Neuronal stem cell (in vitro differentiated cells): ENCODE data around the gene CERCAM.
A peak's percentile ranks its signal among the peaks of the same experiment; 100 is the strongest.

ENCODE experiments used
- DNase-seq: peaks from one replicate; pipeline ENCODE4 v3.0.0-alpha.2; 2013; ENCODE audit warnings: low spot score
- H2AFZ ChIP-seq: one replicate; pipeline ENCODE4 v1.6.1; 2013; ENCODE audit warnings: mild to moderate bottlenecking, low read length, inconsistent platforms
- H2AK5ac ChIP-seq: 2 replicates; pipeline ENCODE4 v1.6.1; 2013; ENCODE audit warnings: low read depth, mild to moderate bottlenecking, inconsistent platforms, low read length, moderate library complexity, mixed read lengths
- H2BK120ac ChIP-seq: 2 replicates; pipeline ENCODE4 v1.6.1; 2013; ENCODE audit warnings: low read depth, mild to moderate bottlenecking, inconsistent platforms, low read length, moderate library complexity, mixed read lengths
- H2BK12ac ChIP-seq: one replicate; pipeline ENCODE4 v1.6.1; 2013; ENCODE audit warnings: low read length, inconsistent platforms
- H2BK15ac ChIP-seq: 2 replicates; pipeline ENCODE4 v1.6.1; 2013; ENCODE audit warnings: mild to moderate bottlenecking, low read length, inconsistent platforms, mixed read lengths
- H2BK5ac ChIP-seq: one replicate; pipeline ENCODE4 v1.6.1; 2013; ENCODE audit warnings: inconsistent platforms, mild to moderate bottlenecking, low read length, moderate library complexity
- H3K14ac ChIP-seq: one replicate; pipeline ENCODE4 v1.6.1; 2013; ENCODE audit warnings: low read length, inconsistent platforms
- H3K18ac ChIP-seq: 2 replicates; pipeline ENCODE4 v1.6.1; 2013; ENCODE audit warnings: low read length, inconsistent platforms
- H3K23ac ChIP-seq: 2 replicates; pipeline ENCODE4 v1.6.1; 2013; ENCODE audit warnings: low read depth, mild to moderate bottlenecking, mixed read lengths, low read length, inconsistent platforms; ENCODE audit not compliant: poor library complexity
- H3K27ac ChIP-seq: replicated peaks from 3 replicates; pipeline ENCODE4 v1.5.1; 2013; ENCODE audit warnings: low read length, inconsistent platforms
- H3K27me3 ChIP-seq, 3 experiments: 2 replicates each; pipeline ENCODE4 v1.6.1; 2013; ENCODE audit warnings: low read length in 3 of 3, mild to moderate bottlenecking in 2 of 3, inconsistent platforms in 1 of 3, low read depth in 1 of 3, mixed read lengths in 1 of 3, moderate library complexity in 1 of 3; ENCODE audit not compliant: control insufficient read depth in 3 of 3, insufficient read depth in 3 of 3
- H3K36me3 ChIP-seq, 2 donors: replicated peaks in 1 of 2; 2 replicates each; pipeline ENCODE4 v1.6.1; 2013; ENCODE audit warnings: low read length in 2 of 2; ENCODE audit not compliant: control insufficient read depth in 2 of 2, insufficient read depth in 2 of 2
- H3K4ac ChIP-seq: 2 replicates; pipeline ENCODE4 v1.6.1; 2013; ENCODE audit warnings: inconsistent platforms, mild to moderate bottlenecking, low read length, moderate library complexity
- H3K4me1 ChIP-seq, 2 donors: 1 replicate in 1 of 2; 2 replicates in 1 of 2; pipeline ENCODE4 v1.6.1; 2013; ENCODE audit warnings: low read length in 2 of 2, low read depth in 1 of 2; ENCODE audit not compliant: control insufficient read depth in 2 of 2, insufficient read depth in 1 of 2
- H3K4me2 ChIP-seq: one replicate; pipeline ENCODE4 v1.6.1; 2013; ENCODE audit warnings: mild to moderate bottlenecking, low read length, inconsistent platforms; ENCODE audit not compliant: insufficient read depth, poor library complexity, severe bottlenecking
- H3K4me3 ChIP-seq, 2 donors: 2 replicates each; pipeline ENCODE4 v1.5.1; 2013; ENCODE audit warnings: low read length in 2 of 2, mild to moderate bottlenecking in 2 of 2, inconsistent platforms in 1 of 2, moderate library complexity in 1 of 2
- H3K79me1 ChIP-seq: one replicate; pipeline ENCODE4 v1.6.1; 2013; ENCODE audit warnings: low read depth, mild to moderate bottlenecking, inconsistent platforms, low read length, moderate library complexity
- H3K9ac ChIP-seq: one replicate; pipeline ENCODE4 v1.6.1; 2013; ENCODE audit warnings: mild to moderate bottlenecking, low read depth, low read length, inconsistent platforms; ENCODE audit not compliant: poor library complexity
- H3K9me3 ChIP-seq, 2 donors: replicated peaks in 1 of 2; 2 replicates each; pipeline versions ENCODE3 to v1.6.1; 2013; ENCODE audit warnings: low read length in 2 of 2, mild to moderate bottlenecking in 2 of 2, inconsistent platforms in 1 of 2, low read depth in 1 of 2, mixed read lengths in 1 of 2, moderate library complexity in 1 of 2; ENCODE audit not compliant: control insufficient read depth in 2 of 2, insufficient read depth in 1 of 2
- H4K8ac ChIP-seq: one replicate; pipeline ENCODE4 v1.6.1; 2013; ENCODE audit warnings: low read depth, mild to moderate bottlenecking, inconsistent platforms, low read length, moderate library complexity
- H4K91ac ChIP-seq: one replicate; pipeline ENCODE4 v1.6.1; 2013; ENCODE audit warnings: low read length, low read depth, mild to moderate bottlenecking, inconsistent platforms; ENCODE audit not compliant: poor library complexity
- WGBS, 2 donors: extraction: QIAGEN DNeasy Blood & Tissue Kit; methylation state at CpG; one replicate each; pipeline ENCODE4 v1.1.7; 2013; ENCODE audit warnings: missing lambda C conversion rate in 2 of 2, mixed read lengths in 1 of 2; ENCODE audit not compliant: insufficient read length in 2 of 2, insufficient replicate concordance in 1 of 2; ENCODE audit errors: extremely low coverage in 2 of 2; 5-methylcytosine and 5-hydroxymethylcytosine counted together

Gene CERCAM

DNA sequence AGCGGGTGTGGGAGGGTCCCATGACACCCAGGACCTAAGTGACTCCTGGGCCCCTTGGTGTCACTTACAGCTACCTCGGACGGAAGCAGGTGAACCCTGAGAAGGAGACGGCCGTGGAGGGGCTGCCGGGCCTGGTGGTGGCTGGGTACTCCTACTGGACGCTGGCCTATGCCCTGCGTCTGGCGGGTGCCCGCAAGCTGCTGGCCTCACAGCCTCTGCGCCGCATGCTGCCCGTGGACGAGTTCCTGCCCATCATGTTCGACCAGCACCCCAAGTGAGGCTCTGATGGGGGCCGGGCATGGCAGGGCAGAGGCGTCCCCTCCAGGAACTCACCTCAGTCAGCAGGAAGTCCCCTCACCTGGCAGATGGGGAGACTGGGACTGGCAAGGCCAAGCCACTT lies 13.7 kb downstream of the CERCAM start:
- H2AFZ ChIP-seq: no peak overlapping the region
- no peak overlapping the region for H4K91ac ChIP-seq
- H3K79me1 ChIP-seq: no peaks in the 10 kb centered on the region
- no peaks in the 10 kb centered on the region for H3K4me1 ChIP-seq
- H2BK15ac ChIP-seq: no peak overlapping the region
- H2BK5ac ChIP-seq: peak overlapping the region; percentile 13
- no peak overlapping the region for H3K4me3 ChIP-seq
- peaks cover 0 to 31% of the 10 kb centered on the region in 2 donors for H3K36me3 ChIP-seq
- H2BK12ac ChIP-seq: peak overlapping the region; percentile 58
- H3K14ac ChIP-seq: peak overlapping the region; percentile 21
- no peak overlapping the region for H2BK120ac ChIP-seq
- H3K9me3 ChIP-seq: no peaks in the 10 kb centered on the region
- no peak overlapping the region for H3K18ac ChIP-seq
- H3K27me3 ChIP-seq: peaks cover 0 to 2% (median 0%) of the 10 kb centered on the region in 3 experiments
- no peak for DNase-seq
- no peak overlapping the region for H3K4me2 ChIP-seq
- peak overlapping the region; percentile 21 for H3K9ac ChIP-seq
- H4K8ac ChIP-seq: peak overlapping the region; percentile 17
- H3K4ac ChIP-seq: no peak overlapping the region
- WGBS, 2 donors: no CpG with 5 or more reads among the region's 17 CpGs
- H3K27ac ChIP-seq: no peak overlapping the region
- H3K23ac ChIP-seq: peak overlapping the region; percentile 85
- H2AK5ac ChIP-seq: peak overlapping the region; percentile 84

GRCh38 chr9:128435611-128436010 lies 15.0 kb downstream of the CERCAM start:
- no CpG with 5 or more reads among the region's 18 CpGs for WGBS, 2 donors
- Histone ChIP-seq H2BK12ac (peak overlapping the region; percentile 16), H3K27ac (no peak overlapping the region), H3K14ac (no peak overlapping the region), H3K4me3 (no peak overlapping the region), H3K27me3 (peaks cover 0 to 2% (median 0%) of the 10 kb centered on the region in 3 experiments), H4K8ac (no peak overlapping the region), H3K79me1 (no peaks in the 10 kb centered on the region), H3K9ac (no peak overlapping the region), H2BK120ac (no peak overlapping the region), H2BK5ac (no peak overlapping the region), H3K4me2 (no peak overlapping the region), H2BK15ac (no peak overlapping the region), H4K91ac (no peak overlapping the region), H2AFZ (no peak overlapping the region), H3K9me3 (no peaks in the 10 kb centered on the region), H3K4me1 (no peaks in the 10 kb centered on the region), H3K4ac (no peak overlapping the region), H3K23ac (no peak overlapping the region), H2AK5ac (no peak overlapping the region), H3K18ac (no peak overlapping the region), H3K36me3 (peaks cover 0 to 26% of the 10 kb centered on the region in 2 donors)
- DNase-seq: no peak

GRCh38 chr9:128438343-128439109 lies 17.9 kb downstream of the CERCAM start:
- DNase-seq: peak; percentile 77
- no CpG with 5 or more reads among the region's 12 CpGs for WGBS, 2 donors

DNA sequence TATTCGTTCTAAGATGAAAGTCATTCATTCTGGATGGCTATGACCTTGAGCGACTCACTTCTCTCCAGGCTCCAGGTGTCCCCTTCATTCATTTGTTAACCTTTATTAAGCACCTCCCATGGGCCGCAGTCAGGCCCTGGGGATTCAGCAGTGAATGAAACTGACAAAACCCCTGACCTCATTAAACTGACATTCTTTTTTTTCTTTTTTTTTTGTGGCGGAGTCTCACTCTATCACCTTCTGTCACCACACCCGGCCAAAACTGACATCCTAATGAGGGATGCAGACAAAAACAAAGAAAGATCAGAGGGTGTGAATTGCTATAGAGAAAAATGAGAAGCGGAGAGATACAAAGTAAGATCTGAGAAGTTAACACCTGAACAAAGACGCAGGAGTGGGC lies 18.6 kb downstream of the CERCAM start:
- Histone ChIP-seq H4K91ac (no peak overlapping the region), H2AFZ (no peak overlapping the region), H4K8ac (no peak overlapping the region), H2BK5ac (no peak overlapping the region), H3K9me3 (no peaks in the 10 kb centered on the region), H3K36me3 (peaks cover 0 to 18% of the 10 kb centered on the region in 2 donors), H3K9ac (no peak overlapping the region), H2BK120ac (no peak overlapping the region), H2AK5ac (no peak overlapping the region), H2BK15ac (no peak overlapping the region), H3K4me3 (no peak overlapping the region), H3K23ac (no peak overlapping the region), H2BK12ac (no peak overlapping the region), H3K27ac (no peak overlapping the region), H3K18ac (peak overlapping the region; percentile 80), H3K4ac (no peak overlapping the region), H3K4me1 (no peaks in the 10 kb centered on the region), H3K27me3 (no peaks in the 10 kb centered on the region), H3K14ac (no peak overlapping the region), H3K79me1 (no peaks in the 10 kb centered on the region), H3K4me2 (no peak overlapping the region)
- no CpG with 5 or more reads among the region's 7 CpGs for WGBS, 2 donors
- DNase-seq: no peak

More at GRCh38 chr9:128438343-128439109, 17.9 kb downstream of the CERCAM start:
- H3K36me3 ChIP-seq: peaks cover 0 to 18% of the 10 kb centered on the region in 2 donors
- H4K8ac ChIP-seq: no peak overlapping the region
- peak overlapping the region; percentile 51 for H3K9ac ChIP-seq
- H3K14ac ChIP-seq: no peak overlapping the region
- peak overlapping the region; percentile 10 for H2BK5ac ChIP-seq
- H3K4ac ChIP-seq: no peak overlapping the region
- H4K91ac ChIP-seq: no peak overlapping the region
- no peaks in the 10 kb centered on the region for H3K27me3 ChIP-seq
- peak overlapping the region; percentile 78 for H2AK5ac ChIP-seq
- no peak overlapping the region for H3K4me3 ChIP-seq
- no peak overlapping the region for H2BK120ac ChIP-seq
- H2BK12ac ChIP-seq: no peak overlapping the region
- H3K27ac ChIP-seq: no peak overlapping the region
- peak overlapping the region; percentile 55 for H2AFZ ChIP-seq
- H3K79me1 ChIP-seq: no peaks in the 10 kb centered on the region
- H3K4me1 ChIP-seq: no peaks in the 10 kb centered on the region
- H3K18ac ChIP-seq: peak overlapping the region; percentile 87
- no peak overlapping the region for H3K23ac ChIP-seq
- H3K4me2 ChIP-seq: no peak overlapping the region
- peak overlapping the region; percentile 3 for H2BK15ac ChIP-seq
- no peaks in the 10 kb centered on the region for H3K9me3 ChIP-seq
